GM23248 (cell line): ENCODE data around the gene ZBTB7C. TPM values are rescaled to one million over a fixed set of nuclear protein-coding genes. Genes with fewer than 3 reads are reported as not detected.

Experiments
- DNase-seq: peaks from one replicate; pipeline ENCODE4 v3.0.0-alpha.2; 2015
- H2AFZ ChIP-seq: fragments of 200-600 bp; sonication (generic); 2 replicates; pipeline ENCODE4 v1.6.1; 2016; ENCODE audit warnings: antibody characterized with exemption
- H3F3A ChIP-seq: fragments of 200-600 bp; sonication (generic); 2 replicates; pipeline ENCODE4 v1.6.1; 2016; ENCODE audit warnings: mild to moderate bottlenecking, antibody characterized with exemption, mixed run types; ENCODE audit not compliant: insufficient read depth
- H3K27ac ChIP-seq: fragments of 200-600 bp; sonication (generic); 2 replicates; pipeline ENCODE4 v1.5.1; 2016; ENCODE audit warnings: mild to moderate bottlenecking
- H3K27me3 ChIP-seq: fragments of 200-600 bp; sonication (generic); replicated peaks from 2 replicates; pipeline ENCODE4 v1.6.1; 2016; ENCODE audit warnings: mild to moderate bottlenecking; ENCODE audit not compliant: insufficient read depth
- H3K36me3 ChIP-seq: fragments of 200-600 bp; sonication (generic); 2 replicates; pipeline ENCODE4 v1.6.1; 2016; ENCODE audit warnings: low read depth, mild to moderate bottlenecking
- H3K4me1 ChIP-seq: fragments of 200-600 bp; sonication (generic); 2 replicates; pipeline ENCODE4 v1.6.1; 2016; ENCODE audit warnings: mild to moderate bottlenecking; ENCODE audit not compliant: insufficient read depth
- H3K4me2 ChIP-seq: fragments of 200-600 bp; sonication (generic); one replicate; pipeline ENCODE4 v1.6.1; 2016; ENCODE audit warnings: mild to moderate bottlenecking; ENCODE audit not compliant: unreplicated experiment
- H3K4me3 ChIP-seq: fragments of 200-600 bp; sonication (generic); 2 replicates; pipeline ENCODE4 v1.5.1; 2016; ENCODE audit warnings: mild to moderate bottlenecking
- H3K79me2 ChIP-seq: fragments of 200-600 bp; sonication (generic); 2 replicates; pipeline ENCODE4 v1.6.1; 2016; ENCODE audit warnings: mild to moderate bottlenecking; ENCODE audit not compliant: insufficient read depth
- H3K9ac ChIP-seq: fragments of 200-600 bp; sonication (generic); 2 replicates; pipeline ENCODE4 v1.6.1; 2016; ENCODE audit warnings: mild to moderate bottlenecking
- H3K9me2 ChIP-seq: fragments of 200-600 bp; sonication (generic); 2 replicates; pipeline ENCODE4 v1.6.1; 2016; ENCODE audit warnings: mixed run types, mild to moderate bottlenecking, moderate library complexity; ENCODE audit not compliant: insufficient read depth
- H3K9me3 ChIP-seq: fragments of 200-600 bp; sonication (generic); one replicate; pipeline ENCODE4 v1.6.1; 2017; ENCODE audit warnings: low read depth
- H4K20me1 ChIP-seq: fragments of 200-600 bp; sonication (generic); 2 replicates; pipeline ENCODE4 v1.6.0; 2016; ENCODE audit not compliant: insufficient read depth
- EZH2 ChIP-seq: fragments of 200-600 bp; sonication (generic); IDR thresholded peaks from 2 replicates; pipeline ENCODE4 v1.6.1; 2018; ENCODE audit warnings: antibody characterized with exemption, mild to moderate bottlenecking; ENCODE audit not compliant: insufficient read depth, poor library complexity, severe bottlenecking
- EZH2phosphoT487 ChIP-seq: fragments of 200-600 bp; sonication (generic); IDR thresholded peaks from 2 replicates; pipeline ENCODE4 v1.6.1; 2018; ENCODE audit warnings: antibody characterized with exemption, moderate library complexity, mild to moderate bottlenecking, low read depth; ENCODE audit not compliant: insufficient read depth
- WGBS, 2 experiments: methylation state at CpG; one replicate each; pipeline ENCODE4 v1.1.6; 2015 to 2017; ENCODE audit warnings: low lambda C conversion rate in 2 of 2, low coverage in 1 of 2; ENCODE audit errors: missing lambda C conversion rate in 2 of 2; 5-methylcytosine and 5-hydroxymethylcytosine counted together
- in situ Hi-C: fragments of 300-500 bp; cut with MboI; formaldehyde crosslinking; loops from 2 replicates; pipeline ENCODE4 v1.15.0; 2020
- polyA plus RNA-seq: library from polyadenylated mRNA; unstranded; fragments of >200 nt; fragmentation: Nextera tagmentation; extraction: Ambion mirVana; gene quantifications from 2 replicates; pipeline ENCODE4 v1.2.1, GENCODE V29; 2016
- total RNA-seq: library from RNA; depleted of rRNA; stranded (reverse); fragments of >200 nt; shearing (Covaris generic); gene quantifications from 2 replicates; pipeline ENCODE4 v1.2.3, GENCODE V29; 2014

ZBTB7C gene
- total and polyA plus RNA-seq, 2 experiments from 2014 or later = not detected

DNA sequence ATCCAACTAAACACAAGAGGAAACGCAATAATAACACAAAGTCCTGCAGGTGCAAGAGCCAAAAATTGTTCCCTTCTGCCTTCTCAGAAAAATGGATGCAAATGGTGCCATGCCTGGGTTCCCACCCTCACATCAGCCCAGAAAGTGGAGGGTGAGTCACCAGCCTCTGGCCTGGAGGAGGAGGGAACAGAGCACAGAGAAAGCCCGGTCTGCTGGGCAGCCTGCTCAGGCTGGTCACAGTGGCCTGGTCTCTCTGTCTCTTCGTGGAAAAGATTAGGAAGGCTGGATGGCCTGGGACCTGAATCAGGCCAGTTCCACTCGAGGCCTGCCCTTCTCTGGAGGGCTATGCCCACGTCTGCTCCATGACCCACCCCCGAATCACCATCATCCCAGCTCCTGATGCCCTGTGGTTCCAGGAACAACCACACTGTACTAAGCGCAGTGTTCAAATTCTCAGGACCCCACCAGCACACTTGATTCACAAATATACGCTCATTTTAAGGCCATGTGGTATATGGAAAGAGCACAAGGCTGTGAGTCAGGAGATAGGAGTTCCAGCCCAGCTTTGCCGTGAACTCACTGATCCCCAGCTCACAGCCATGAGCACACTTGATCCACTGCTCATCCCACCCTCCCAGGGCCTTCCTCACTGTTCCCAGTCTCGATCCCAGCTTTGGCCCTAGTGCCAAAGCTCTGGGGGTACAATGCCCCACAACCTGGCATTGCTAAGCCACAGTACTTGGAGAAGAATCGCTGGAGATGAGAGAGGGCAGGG lies 82.1 kb downstream of the ZBTB7C start:
- TF ChIP-seq EZH2phosphoT487 = no peak
- no peak for TF ChIP-seq EZH2
- no peaks in the 10 kb centered on the region for H3K36me3 ChIP-seq
- H3K9ac ChIP-seq = peak overlapping the region; percentile 39; the same call in 1 of the 2 replicates
- H2AFZ ChIP-seq = no peak overlapping the region
- H3K9me3 ChIP-seq = no peaks in the 10 kb centered on the region
- DNase-seq = peak; percentile 76
- WGBS, 2 experiments = 48 to 62% methylated on average over 11 of the region's 11 CpGs
- no peaks in the 10 kb centered on the region for H3K79me2 ChIP-seq
- peaks cover 19% of the 10 kb centered on the region for H3F3A ChIP-seq
- no peaks in the 10 kb centered on the region for H3K9me2 ChIP-seq
- no peaks in the 10 kb centered on the region for H4K20me1 ChIP-seq
- H3K4me1 ChIP-seq = peaks cover 24% of the 10 kb centered on the region
- peak overlapping the region; percentile 59 for H3K27ac ChIP-seq
- in situ Hi-C loops = no loop called here
- H3K4me3 ChIP-seq = no peak overlapping the region
- no peak overlapping the region for H3K4me2 ChIP-seq
- no peaks in the 10 kb centered on the region for H3K27me3 ChIP-seq

DNA sequence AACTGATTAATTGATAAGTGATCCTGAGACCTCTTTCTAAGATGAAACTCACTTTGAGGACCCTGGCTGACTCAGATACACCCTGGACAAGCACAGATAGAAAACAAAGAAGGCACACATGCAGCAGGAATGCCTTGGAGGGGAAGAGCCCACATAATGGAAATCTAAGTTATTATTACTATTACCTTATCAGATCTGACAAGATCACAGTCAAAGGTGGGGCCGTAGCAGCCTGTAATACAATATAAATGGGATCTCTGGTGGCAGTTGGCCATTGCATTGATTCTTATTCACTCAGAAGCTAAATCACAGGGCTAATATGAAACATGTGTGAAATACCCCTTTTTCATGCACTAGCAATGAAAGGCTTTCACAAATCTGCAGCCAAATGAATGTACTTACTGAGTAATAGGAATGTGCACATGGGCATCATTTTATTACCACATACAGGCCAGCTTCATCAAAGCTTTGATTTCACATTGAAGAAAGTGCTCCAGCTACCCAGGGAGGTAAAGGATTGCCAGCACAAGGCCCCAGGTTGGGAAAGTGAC lies 84.0 kb downstream of the ZBTB7C start:
- Histone ChIP-seq H3K27me3 (no peaks in the 10 kb centered on the region), H3K27ac (no peak overlapping the region), H3K4me2 (no peak overlapping the region), H2AFZ (no peak overlapping the region), H3K36me3 (no peaks in the 10 kb centered on the region), H3K9me2 (no peaks in the 10 kb centered on the region), H3F3A (peaks cover 18% of the 10 kb centered on the region), H3K9ac (no peak overlapping the region), H4K20me1 (no peaks in the 10 kb centered on the region), H3K4me3 (no peak overlapping the region), H3K9me3 (no peaks in the 10 kb centered on the region), H3K4me1 (peaks cover 22% of the 10 kb centered on the region), H3K79me2 (no peaks in the 10 kb centered on the region)
- no peak for TF ChIP-seq EZH2phosphoT487
- in situ Hi-C loops = no loop called here
- DNase-seq = peak; percentile 35
- WGBS, 2 experiments = 77 to 80% methylated on average over 1 of the region's 1 CpG

- H3K79me2 ChIP-seq = no peaks in the 10 kb centered on the region
- no peak overlapping the region for H3K4me3 ChIP-seq
- no peak overlapping the region for H3K27ac ChIP-seq
- no peaks in the 10 kb centered on the region for H3K9me3 ChIP-seq
- no peak overlapping the region for H3K9ac ChIP-seq
- no peak for DNase-seq
- TF ChIP-seq EZH2 (no peak), EZH2phosphoT487 (no peak)
- in situ Hi-C loops = no loop called here
- no peaks in the 10 kb centered on the region for H4K20me1 ChIP-seq
- peaks cover 12% of the 10 kb centered on the region for H3F3A ChIP-seq
- no peaks in the 10 kb centered on the region for H3K27me3 ChIP-seq
- 95 to 96% methylated on average over 9 of the region's 9 CpGs for WGBS, 2 experiments
- no peak overlapping the region for H2AFZ ChIP-seq
- no peak overlapping the region for H3K4me2 ChIP-seq
- no peaks in the 10 kb centered on the region for H3K36me3 ChIP-seq
- peaks cover 21% of the 10 kb centered on the region for H3K4me1 ChIP-seq
- H3K9me2 ChIP-seq = no peaks in the 10 kb centered on the region
These were observed 84.5 kb downstream of the ZBTB7C start for GRCh38 chr18:48324651-48325050.

GRCh38 chr18:48323151-48323550 lies 86.0 kb downstream of the ZBTB7C start:
- WGBS, 2 experiments = 62 to 65% methylated on average over 2 of the region's 2 CpGs
- Histone ChIP-seq H2AFZ (no peak overlapping the region), H3K36me3 (no peaks in the 10 kb centered on the region)

More at GRCh38 chr18:48323151-48323550, 86.0 kb downstream of the ZBTB7C start:
- Histone ChIP-seq H4K20me1 (no peaks in the 10 kb centered on the region), H3K4me2 (no peak overlapping the region), H3K79me2 (no peaks in the 10 kb centered on the region), H3F3A (0 out of 2 replicates have a peak, but pooled peaks cover 4% of the 10 kb centered on the region), H3K27ac (no peak overlapping the region), H3K4me1 (peaks cover 14% of the 10 kb centered on the region), H3K27me3 (no peaks in the 10 kb centered on the region), H3K4me3 (no peak overlapping the region), H3K9ac (no peak overlapping the region), H3K9me3 (no peaks in the 10 kb centered on the region), H3K9me2 (no peaks in the 10 kb centered on the region)
- TF ChIP-seq EZH2phosphoT487 (no peak), EZH2 (no peak)
- no peak for DNase-seq
- in situ Hi-C loops = no loop called here
